GM21825 (cell line): ENCODE data around the gene ST3GAL3.
"Not testable (repeated sequence)": the region's sequence is repeated elsewhere in the genome, so short reads cannot be mapped to it uniquely, and the experiment has no call there.

Experiments used
- ATAC-seq: cut with Tn5 transposase; IDR thresholded peaks from one replicate; pipeline ENCODE4 v1.9.1; 2021; ENCODE audit warnings: mild to moderate bottlenecking, moderate library complexity; ENCODE audit not compliant: unreplicated experiment

ST3GAL3 gene

DNA sequence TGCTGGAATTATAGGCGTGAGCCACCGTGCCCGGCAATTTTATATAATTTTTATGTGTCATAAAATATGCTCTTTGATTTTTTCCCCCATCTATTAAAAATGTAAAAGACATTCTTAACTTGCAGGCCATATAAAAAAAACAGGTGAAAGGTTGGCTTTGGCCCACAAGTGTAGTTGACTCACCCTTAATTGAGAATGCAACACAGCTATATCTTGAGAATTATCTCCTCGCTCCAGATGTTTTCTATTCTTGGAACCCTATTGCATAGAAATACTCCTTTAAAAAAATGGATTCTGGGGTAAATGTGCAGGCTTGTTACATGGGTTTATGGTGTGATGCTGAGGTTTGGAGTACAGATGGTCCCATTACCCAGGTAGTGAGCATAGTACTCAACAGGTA, 112.0 kb downstream of the ST3GAL3 start:
- no peak for ATAC-seq

DNA sequence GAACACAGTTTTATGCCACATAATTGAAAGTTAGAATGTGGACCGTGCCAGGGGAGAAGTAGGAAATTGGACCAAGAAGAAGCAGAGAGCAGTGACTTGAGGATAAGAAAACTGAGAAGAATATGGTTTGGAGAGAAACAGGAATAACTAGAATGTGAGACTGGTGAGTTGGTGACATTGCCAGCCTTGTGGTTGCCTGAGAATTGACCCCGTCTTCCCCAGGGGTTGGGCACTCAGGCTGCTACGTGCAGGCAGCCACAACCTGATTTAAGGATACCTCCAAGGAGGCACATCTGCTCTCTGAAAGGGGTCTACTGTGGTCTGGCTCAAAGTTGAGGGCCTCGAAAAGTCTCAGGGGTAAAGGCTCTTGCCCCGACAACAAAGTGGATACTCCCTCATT, 114.1 kb downstream of the ST3GAL3 start:
- ATAC-seq, result no peak

DNA sequence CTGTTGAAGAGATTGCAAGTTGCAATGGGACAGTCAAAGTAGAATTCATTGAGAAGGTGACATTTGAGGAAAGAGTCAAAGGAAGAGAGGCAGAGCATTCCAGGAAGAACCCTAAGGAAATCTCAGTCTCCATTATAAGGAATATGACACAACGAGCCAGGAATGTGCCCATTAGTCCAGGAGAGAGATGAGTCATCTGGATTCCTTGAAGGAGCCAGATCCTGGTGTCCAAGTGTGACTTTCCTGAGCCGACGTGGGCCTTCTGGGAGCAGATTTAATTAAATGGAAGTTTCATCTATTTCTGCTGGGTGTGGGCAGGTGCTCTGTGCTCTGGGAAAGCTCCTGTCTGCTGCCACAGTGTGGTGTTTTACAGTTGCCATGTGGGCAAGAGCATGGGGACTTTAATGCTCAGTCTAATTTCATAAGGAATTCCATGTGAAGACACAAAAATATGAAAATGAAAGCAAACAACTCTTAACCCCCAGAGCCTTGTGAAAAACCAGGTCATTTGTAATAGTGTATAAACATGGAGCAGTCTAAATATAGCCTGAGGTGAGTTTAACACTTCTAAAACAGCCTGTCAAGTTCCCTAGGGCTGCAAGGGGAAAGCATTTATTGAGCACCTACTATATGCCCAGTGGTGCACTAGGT, 114.8 kb downstream of the ST3GAL3 start:
- ATAC-seq, result no peak

DNA sequence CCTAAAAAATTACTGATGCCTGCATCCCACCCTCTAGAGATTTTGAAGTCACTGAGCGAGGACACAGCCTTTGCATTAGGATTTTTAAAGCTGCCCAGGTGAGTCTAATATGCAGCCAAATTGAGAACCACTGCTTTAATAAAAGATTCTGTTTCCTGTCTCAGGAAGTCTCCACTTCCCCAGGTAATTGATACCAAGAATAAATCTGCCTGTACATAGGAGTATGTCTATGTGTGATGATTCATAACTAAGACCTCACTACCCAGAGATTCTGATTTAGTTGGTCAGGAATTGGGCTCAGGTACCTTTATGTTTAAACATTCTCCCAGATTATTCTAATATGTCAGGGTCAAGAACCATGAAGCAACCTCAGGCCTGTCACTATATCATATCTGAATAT, 117.5 kb downstream of the ST3GAL3 start:
- ATAC-seq, result no peak

DNA sequence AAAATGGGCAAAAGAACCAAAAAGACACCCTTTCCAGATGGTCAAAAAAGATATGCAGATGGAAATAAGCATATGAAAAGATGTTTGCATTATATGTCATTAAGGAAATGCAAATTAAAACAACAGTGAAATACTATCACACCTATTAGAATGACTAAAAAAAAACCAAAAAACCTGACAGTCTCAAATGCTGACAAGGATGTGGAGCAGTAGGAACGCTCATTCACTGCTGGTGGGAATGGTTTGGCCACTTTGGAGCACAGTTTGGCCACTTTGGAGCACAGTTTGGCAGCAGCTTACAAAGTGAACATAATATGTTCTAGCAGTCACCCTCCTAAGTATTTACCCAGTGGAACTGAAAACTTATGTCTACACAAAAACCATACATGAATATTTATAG, 121.2 kb downstream of the ST3GAL3 start:
- ATAC-seq, result no peak

DNA sequence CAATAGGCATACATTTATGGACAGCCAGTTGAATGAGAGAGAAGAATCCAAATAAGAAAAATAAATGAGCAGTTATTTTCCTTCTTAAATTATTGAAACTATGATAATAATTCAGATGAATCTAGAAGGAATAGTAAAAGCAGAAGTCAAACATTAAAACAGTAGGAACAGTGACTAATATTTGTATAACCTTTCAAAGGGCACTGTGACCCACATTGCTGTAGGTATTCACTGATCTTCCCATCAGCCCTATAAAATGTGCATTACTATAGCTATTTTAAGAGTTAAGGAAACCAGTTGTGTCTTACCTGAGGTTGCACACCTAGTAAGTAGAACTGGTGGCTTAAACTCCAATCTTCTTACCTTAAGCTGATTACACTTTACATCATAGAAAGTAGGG, 123.5 kb downstream of the ST3GAL3 start:
- no peak for ATAC-seq

DNA sequence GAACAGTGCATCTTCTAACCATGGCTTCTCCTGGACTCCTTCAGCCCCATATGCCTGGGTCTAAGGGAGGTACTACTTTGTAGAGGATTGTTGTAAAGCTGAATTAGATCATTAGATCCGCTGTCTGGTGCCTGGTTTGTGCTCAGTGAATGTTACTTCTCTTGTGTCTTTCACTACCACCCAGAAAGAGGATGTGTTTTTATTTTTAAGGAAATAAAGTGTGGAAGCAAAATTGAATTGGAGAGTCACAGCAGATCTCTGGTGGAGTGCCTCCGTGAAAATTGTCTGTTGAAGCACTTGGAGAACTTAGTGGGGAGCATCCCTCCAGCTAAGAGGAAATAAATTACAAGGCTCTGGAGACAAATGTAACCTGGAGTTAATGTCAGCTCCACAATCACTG, 124.5 kb downstream of the ST3GAL3 start:
- no peak for ATAC-seq

DNA sequence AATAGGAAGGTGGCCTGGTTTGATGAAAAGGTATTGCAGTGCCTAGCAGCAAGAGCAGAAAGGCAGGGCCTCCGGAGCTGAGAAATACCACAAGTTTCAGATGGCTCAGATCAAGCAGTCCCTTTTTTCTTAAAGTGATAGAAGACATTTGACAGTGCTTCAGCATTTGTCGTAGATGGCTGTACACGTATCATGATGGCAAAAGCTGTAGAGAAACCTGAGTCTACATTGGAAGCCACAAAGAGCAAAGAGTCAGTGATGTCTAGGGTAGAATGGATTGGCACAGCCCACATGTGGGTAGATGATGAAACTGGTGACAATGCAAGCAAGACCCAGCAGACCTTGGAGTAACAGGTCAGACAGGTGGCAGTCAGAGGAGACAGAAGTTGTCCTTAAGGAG, 124.9 kb downstream of the ST3GAL3 start:
- peak; percentile 33 for ATAC-seq

DNA sequence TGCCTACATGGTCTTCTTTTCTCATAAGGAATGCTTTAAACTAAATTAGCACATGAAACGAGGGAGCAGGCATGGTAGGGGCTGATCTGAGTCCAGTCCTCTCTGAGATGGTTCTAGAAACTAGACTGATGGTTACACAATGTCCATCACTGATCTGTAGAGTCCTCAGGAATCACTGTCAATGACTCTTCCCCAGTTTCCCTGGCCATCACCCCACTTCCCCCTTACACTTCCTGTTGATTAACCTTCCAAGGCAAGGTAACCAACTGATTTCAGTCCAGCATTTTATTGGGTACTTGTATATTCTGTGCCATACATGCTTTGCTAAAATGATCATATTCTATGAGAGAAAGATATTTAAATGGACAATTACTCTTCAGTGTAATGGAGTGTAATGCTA, 125.7 kb downstream of the ST3GAL3 start:
- ATAC-seq, result no peak

DNA sequence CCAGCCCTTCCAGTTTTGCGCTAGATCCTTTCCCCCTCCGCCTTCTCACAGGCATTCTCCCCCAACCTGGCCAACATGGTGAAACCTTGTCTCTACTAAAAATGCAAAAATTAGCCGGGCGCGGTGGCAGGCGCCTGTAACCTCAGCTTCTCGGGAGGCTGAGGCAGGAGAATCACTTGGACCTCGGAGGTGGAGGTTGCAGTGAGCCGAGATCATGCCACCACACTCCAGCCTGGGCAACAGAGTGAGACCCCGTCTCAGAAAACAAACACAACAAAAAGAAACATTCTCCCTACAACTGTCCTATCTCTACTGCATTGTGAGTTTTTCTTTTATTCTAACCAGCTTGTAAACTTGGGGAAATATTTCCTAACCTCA, 126.6 kb downstream of the ST3GAL3 start:
- ATAC-seq, result not testable (repeated sequence)

DNA sequence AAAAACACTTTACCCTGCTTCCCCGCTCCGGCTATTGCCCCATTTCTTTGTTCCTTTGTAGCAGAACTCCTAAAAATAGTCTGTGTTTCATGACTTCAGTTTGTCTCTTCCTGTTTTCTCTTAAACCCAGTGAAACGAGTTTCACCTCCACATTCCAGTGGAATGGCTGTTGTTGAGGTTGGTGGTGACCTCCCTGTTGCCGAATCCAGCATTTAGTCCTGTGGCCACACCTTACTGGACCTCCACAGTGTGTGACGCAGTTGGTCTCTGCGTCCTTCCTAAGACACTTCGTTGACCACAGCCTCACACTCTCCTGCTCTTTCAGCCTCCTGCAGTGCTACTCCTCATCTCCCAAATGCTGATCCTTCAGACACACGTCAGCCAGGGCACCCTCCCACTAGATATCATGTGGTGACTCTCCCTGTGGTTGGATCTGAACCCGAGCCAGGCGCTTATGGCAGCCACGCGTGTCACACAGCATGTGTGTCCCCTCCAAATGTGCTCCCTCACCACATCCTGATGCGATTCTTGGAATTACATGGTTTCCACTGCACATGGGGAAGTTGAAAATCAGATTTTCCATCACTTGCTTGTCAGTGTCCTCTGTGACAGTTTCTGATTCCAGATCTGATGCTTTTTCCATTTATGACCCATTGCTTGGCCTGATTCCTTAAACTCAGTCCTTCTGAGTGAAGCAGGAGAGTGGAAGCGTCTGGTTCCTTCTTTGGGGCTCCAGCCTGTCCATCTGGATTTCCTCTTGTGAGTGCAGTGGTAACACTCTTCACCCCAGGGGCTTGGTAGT, 127.1 kb downstream of the ST3GAL3 start:
- no peak for ATAC-seq

DNA sequence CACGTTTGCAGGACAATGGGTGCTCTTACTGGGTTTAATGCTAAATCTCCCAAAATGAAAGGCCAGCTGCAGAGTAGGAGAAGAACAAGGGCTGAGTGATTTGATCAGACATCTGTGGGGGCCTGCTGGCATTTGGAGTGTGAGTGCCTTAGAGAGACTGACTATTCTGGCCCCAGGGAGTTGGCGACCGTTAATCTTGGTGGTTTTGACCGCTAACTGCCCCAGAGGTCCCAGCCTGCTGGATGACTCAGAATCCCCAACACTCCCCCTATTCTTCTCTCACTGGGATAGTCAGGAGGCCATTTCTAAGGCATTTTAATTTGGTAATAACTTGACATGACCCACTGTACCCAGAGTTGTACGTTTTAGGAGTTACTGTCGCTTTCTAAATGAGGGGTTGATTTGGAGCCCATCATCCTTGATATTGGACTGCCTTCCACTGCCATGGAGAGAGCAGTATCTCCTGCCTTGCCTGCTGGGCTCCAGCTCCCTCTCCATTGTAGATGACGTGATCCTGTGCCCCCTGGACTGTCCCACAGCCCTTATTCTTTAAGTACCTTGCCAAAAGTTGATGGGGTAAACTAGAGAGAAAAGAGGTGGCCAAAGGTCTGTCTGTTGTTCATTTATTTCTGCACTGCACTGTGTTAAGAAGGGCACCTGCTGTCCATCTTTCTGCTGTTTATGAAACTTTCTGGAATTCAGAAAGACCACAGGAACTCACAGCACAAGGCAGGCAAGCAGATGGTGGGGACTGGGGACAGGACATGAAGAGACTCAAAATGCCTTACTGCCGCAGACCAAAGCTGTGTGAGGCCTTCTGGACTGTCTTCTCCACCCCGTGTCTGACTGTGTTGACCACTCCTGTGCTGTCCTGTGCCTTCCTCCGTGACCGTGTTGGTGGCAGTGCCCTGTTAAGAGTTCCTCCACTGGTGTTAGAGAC, 128.0 kb downstream of the ST3GAL3 start:
- ATAC-seq, result no peak

DNA sequence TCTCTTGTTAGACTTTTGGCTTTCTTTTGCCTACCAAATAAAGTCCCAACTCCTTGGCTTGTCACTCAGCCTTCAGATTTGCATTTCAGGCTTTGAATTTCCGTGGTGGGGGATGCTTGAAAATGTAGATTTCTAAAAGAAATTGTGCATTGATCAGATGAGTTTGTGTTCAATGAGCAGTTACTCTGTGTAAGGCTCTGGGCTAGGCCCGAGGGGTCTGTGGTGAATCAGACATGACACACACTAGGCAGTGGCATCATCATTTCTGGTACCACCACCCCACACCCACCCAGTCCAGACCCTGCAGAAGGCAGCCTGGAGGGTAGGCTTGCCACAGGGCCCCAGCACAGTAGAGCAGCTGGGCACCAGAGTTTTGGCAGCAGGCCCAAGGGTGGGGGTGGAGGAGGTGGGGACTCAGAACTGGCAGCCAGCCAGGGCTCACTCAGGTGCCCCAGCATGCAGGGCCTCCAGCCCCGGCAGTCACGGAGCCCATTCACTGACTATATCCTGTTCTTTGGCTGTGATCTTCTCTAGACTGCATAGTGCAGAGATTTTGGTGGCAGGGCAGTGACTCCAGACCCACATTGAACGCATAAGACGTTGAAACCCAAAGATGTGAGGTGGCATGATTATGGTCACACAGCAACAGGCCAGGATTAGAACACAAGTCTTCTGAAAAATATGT, 129.1 kb downstream of the ST3GAL3 start:
- ATAC-seq, result peak; percentile 45

DNA sequence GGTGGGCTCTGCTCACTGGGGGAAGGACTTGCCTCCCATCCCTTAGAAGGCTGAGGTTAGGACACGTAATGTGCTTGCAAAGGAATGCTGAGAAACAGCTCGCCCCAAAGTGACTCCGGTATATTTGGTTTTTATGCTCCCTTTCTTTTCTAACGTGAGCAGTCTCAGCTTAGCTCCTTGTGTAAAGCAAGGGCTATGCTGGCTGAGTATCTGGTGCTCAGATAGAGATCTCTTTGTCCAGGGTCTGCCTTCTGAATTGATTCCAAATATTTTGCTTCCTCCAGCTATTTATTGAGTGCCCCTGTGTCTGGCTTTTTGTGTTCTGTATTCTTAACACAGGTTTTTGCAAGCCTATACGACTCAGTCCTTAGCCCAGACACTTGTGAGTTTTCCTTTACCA, 131.7 kb downstream of the ST3GAL3 start:
- ATAC-seq, result no peak

DNA sequence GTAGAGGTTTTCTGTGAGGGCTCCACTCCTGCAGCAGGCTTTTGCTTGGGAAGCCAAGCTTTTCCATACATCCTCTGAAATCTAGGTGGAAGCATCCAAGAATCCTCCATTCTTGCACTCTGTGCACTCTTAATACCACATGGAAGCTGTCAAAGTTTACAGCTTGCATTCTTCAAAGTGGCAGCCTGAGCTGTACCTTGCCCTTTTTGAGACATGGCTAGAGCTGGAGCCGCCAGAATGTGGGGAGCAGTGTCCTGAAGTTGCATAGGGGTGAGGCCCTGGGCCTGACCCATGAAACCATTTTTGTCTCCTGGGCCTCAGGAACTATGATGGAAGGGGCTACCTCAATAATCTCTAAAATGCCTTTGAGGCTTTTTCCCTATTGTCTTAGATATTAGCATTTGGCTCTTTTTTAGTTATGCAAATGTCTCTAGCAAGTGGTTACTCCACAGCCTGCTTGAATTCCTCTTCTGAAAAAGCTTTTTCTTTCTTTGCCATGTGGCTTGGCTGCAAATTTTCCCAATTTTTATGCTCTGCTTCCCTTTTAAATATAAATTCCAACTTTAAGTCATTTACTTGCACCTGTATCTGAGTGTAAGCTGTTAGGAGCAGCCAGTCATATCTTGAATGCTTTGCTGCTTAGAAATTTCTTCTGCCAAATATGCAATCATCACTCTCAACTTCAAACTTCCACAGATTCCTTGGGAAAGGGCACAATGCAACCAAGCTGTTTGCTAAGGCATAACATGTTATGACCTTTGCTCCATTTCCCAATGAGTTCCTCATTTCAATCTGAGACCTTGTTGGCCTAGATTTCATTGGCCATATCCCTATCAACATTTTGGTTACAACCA, 134.2 kb downstream of the ST3GAL3 start:
- ATAC-seq, result no peak

DNA sequence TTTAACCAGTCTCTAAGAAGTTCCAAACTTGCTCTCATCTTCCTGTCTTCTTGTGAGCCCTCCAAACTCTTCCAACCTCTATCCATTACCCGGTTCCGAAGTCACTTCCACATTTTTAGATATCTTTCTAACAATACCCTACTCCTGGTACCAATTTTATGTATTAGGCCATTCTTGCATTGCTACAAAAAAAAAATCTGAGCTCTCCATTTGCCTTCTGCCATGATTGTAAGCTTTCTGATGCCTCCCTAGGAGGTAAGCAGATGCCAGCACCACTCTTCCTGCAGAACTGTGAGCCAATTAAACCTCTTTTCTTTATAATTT, 134.8 kb downstream of the ST3GAL3 start:
- ATAC-seq, result no peak

DNA sequence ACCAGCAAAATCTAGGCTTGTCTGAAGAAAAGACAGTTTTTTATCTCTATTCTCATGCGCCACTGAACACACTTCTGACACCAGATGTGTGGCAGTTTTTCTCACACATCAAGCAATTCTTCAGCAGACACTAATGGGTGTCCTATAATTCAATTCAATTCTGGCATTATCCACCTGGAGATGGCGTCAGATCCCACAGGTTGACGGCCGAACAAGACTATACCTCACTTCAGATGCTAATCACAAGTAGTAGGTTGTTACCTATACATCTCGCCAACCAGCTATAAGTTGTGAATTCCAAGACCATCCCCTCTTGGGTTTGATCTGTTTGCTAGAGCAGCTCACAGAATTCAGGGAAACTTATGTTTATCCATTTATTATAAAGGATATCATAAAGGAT, 136.3 kb downstream of the ST3GAL3 start:
- no peak for ATAC-seq

DNA sequence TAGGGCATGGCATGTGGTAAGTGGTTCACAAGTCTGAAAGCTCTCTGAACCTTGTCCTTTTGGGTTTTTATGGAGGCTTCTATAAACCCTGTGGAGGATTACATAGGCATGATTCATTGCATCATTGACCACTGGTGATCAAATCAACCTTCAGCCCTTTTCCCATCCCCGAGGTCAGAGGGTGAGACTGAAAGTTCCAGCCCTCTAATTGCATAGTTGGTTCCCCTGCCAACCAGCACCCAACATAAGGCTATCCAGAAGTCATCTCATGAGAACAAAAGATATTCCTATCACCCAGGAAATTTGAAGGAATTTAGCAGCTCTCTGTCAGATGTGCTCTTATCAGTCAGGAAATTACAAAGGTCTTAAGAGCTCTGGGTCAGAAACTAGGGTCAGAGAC, 136.8 kb downstream of the ST3GAL3 start:
- no peak for ATAC-seq

DNA sequence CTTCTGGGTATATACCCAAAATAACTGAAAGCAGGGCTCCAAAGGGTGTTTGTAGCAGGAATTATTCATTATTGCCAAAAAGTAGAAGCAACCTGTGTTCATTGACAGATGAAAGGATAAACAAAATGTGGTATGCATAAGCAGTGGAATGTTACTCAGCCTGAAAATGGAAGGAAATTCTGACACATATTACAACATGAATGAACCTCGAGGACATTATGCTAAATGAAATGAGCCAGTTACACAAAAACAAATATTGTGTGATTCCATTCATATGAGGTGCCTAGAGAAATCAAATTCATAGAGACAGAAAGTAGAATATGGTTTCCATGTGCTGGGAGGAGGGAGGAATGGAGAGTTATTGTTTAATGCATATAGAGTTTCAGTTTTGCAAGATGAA, 140.0 kb downstream of the ST3GAL3 start:
- no peak for ATAC-seq

DNA sequence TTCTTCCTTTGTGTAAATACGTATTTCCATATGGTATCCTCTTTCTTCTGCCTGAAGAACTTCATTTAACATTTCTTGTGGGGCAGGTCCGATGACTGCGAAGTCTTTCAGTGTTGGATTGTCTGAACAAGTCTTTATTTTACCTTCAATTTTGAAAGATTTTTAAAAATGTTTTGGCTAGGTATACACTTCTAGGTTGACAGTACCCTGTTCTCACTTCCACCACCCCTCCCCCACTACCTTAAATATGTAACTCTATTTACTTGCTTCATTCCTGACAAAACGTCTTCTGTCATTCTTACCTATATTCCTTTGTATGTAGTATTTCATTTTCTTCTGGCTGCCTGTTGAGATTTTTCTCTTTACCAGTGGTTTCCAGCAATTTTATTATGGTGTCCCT, 140.5 kb downstream of the ST3GAL3 start:
- no peak for ATAC-seq
